Measurements from ENCODE around the gene SECTM1. TPM values are rescaled to one million over a fixed set of nuclear protein-coding genes. Genes with fewer than 3 reads are reported as not detected.
A peak's percentile ranks its signal among the peaks of the same experiment; 100 is the strongest.

SECTM1 gene
- total and polyA plus RNA-seq, 5 donors = 2.5 to 5.7 (median 3.2) TPM

DNA sequence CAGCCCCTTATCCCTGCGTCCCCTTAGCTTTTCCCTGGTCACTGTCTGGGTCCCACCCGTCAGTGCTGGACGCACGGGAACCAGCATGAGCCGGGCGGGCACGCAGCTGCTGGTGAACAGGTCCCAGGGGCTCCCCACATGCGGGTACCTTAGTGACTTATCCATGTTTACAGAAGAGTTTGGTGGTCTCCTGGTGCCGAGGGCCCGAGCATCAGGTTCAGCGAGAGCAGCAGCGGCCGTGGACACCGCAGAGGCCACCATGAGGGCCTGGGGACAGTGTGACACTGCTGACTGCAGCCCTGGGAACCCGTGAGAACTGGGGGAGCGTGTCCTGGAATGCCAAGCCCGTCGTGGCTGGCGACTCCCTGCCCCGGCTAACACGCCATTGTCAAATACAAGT, 22.7 kb downstream of the SECTM1 start:
- intact Hi-C loops (cut with DNase I) = no loop called here
- ATAC-seq = no peak
- 83% methylated on average over 21 of the region's 21 CpGs for WGBS
- no peaks in the 10 kb centered on the region for H3K9me3 ChIP-seq (ENCODE audit: control insufficient read depth, low read length)
- H3K27ac ChIP-seq (ENCODE audit: low read length) = no peak overlapping the region
- no peaks in the 10 kb centered on the region for H3K4me1 ChIP-seq (ENCODE audit: control insufficient read depth, insufficient read depth, low read length)
- DNase-seq = peak in 1 of 3 donors; percentile 19
- H3K4me3 ChIP-seq (ENCODE audit: low read length) = no peak overlapping the region
- H3K27me3 ChIP-seq (ENCODE audit: control insufficient read depth, insufficient read depth) = no peaks in the 10 kb centered on the region

DNA sequence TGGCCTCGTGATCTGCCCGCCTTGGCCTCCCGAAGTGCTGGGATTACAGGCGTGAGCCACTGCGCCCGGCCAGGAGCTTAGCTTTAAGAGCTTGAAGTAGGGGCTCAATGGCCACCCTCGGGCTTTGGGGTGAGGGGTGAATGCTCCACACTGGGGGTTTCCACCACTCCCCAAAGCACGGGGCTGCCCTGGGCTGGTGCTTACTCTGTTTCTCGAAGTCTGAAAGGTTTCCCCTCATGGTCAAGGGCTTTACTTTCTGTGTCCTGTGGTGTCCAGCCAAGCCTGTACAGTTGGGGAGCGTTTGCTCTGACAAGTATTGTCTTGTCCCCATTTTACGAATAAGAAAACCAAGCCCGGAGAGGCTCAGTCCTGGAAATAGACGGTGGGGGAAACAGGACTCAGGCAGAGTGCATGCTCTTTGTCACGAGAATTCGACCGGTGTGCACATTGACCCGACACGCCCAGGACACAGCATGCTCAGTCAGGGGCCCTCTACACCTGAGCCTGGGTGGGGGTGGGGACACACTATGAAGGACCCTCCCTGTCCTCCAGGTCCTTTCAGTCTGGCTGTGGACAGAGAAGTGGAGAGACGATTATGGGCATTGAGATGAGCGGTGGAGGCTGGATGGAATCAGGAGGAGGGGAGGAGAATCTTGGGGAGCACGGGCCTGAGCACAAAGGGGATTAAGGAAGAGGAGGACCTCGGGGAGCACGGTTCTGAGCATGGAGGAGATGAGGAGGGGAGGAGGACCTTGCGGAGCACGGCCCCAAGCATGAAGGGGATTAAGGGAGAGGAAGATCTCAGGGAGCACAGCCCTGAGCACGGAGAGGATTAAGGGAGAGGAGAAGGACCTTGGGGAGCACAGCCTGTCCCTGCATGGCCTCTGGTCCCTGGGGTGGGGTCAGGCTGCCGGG, 23.7 kb downstream of the SECTM1 start:
- DNase-seq (peak in 2 of 3 donors; percentile 35 to 39), ATAC-seq (no peak)
- 84% methylated on average over 27 of the region's 27 CpGs for WGBS
- H3K9me3 ChIP-seq (ENCODE audit: control insufficient read depth, low read length) = no peaks in the 10 kb centered on the region
- H3K4me1 ChIP-seq (ENCODE audit: control insufficient read depth, insufficient read depth, low read length) = no peaks in the 10 kb centered on the region
- H3K27ac ChIP-seq (ENCODE audit: low read length) = no peak overlapping the region
- H3K4me3 ChIP-seq (ENCODE audit: low read length) = no peak overlapping the region
- H3K27me3 ChIP-seq (ENCODE audit: control insufficient read depth, insufficient read depth) = no peaks in the 10 kb centered on the region
- intact Hi-C loops (cut with DNase I) = no loop called here

DNA sequence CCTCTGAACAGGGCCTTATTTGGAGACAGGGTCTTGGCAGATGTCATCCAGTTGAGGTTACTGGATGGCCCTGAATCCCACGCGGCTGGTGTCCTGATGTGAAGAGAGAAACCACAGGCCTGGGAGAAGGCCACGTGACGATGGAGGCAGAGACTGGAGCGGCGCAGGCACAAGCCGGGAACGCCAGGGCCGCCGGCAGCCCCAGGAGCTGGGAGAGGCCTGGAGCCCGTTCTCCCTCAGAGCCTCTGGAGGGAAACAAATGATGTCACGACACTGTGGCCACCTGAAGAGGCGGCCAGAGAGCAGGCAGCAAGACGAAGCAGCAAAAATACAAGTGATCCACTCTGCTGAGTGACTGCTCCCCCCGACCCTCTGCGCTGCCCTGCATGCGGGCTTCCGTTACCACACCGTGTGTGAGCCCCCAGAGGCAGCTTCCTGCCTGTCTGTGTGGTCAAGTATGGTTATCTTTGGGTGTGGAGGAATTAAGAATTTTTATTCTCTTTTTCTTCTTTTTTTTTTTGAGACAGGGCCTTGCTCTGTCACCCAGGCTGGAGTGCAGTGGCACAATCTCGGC, 27.8 kb downstream of the SECTM1 start:
- ATAC-seq = no peak
- Histone ChIP-seq H3K27me3 (ENCODE audit: control insufficient read depth, insufficient read depth) (no peaks in the 10 kb centered on the region), H3K27ac (ENCODE audit: low read length) (no peak overlapping the region), H3K4me3 (ENCODE audit: low read length) (no peak overlapping the region), H3K9me3 (ENCODE audit: control insufficient read depth, low read length) (no peaks in the 10 kb centered on the region), H3K4me1 (ENCODE audit: control insufficient read depth, insufficient read depth, low read length) (no peaks in the 10 kb centered on the region)
- intact Hi-C loops (cut with DNase I) = no loop called here
- WGBS = 84% methylated on average over 20 of the region's 20 CpGs
- DNase-seq = peak in 1 of 3 donors; percentile 30

DNA sequence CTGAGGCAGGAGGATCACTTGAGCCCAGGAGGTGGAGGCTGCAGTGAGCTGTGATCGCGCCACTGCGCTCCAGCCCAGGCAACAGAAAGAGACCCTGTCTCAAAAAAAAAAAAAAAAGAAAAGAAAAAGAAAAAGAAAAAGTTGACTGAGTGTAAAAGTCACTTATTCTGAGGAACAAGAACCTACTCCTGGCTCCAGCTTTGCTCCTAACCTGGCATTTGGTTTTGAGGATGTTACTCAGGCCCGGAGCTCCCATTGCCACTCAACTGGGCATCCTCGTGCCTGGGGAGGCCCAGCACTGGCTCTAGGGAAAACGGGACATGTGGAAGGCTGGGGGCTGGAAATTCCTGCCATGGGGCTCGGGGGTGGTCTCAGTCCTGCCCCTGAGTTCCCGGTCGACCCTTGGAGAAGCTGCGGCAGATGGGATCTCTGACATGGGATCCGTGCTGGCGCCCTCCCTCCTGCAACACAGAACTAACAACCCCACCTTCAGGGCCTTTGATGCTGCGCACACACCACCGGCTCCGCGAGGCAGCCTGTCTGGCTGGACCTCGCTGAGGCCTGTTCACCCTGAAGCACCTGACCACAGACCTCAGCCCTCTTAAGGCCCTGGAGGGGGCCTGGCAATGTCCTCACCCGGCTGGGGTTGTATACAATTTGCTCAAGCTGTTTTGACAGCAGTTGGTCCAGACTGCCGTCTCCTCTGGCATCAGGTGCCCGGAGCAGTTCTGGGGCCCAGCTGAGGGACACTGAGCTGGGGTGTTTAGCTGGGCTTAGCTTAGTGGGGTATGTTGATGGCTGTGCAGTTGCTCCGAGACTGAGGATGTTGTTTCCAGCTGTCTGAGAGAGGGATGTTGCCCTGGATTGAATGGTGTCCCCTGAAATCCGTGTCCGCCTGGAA, 28.5 kb downstream of the SECTM1 start:
- Histone ChIP-seq H3K27ac (ENCODE audit: low read length) (no peak overlapping the region), H3K4me1 (ENCODE audit: control insufficient read depth, insufficient read depth, low read length) (no peaks in the 10 kb centered on the region), H3K9me3 (ENCODE audit: control insufficient read depth, low read length) (no peaks in the 10 kb centered on the region), H3K27me3 (ENCODE audit: control insufficient read depth, insufficient read depth) (no peaks in the 10 kb centered on the region), H3K4me3 (ENCODE audit: low read length) (no peak overlapping the region)
- intact Hi-C loops (cut with DNase I) = no loop called here
- ATAC-seq (no peak), DNase-seq (peak; percentile 6 to 41 (median 41))
- WGBS = 85% methylated on average over 23 of the region's 23 CpGs

DNA sequence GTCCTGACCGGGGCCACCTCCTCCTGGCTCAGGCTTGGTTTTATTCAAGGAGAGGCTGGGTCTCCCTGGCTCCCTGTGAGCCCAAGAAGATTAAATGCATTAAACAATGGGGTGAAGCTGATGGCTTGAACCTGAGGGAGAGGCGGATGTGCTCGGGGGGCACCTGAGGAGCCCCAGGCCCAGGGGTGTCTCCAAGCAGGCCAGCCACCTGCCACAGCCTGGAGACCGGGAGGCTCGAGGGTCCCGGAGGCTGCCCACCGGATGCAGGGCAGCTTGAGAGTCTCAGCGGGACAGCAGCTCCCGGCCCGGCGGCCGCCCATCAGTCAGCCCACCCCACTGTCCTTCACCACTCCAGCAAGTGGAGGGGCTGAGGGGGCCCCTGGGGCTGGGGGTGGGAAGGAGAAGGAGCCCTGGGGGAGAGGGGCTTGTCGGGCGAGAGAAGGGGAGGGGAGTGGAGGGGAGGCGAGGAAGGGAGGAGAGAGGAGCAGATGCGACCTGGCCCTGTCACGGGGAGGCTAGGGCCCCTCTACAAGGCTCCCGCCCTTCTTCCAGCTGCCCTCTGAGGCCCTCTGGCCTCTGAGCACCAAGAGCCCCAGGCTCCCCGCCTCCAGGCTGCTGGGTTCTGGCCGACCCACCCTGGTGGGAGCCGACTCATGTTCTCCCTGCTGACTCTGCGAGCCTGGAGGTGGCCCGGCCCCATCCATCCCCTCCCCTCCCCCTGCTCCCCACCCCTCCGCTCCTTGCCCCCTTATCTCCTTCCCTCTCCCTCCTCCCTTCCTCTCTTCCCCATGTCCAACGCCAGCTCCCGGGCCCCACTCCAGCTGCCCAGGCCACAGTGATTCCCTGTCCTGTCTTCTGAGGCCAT, 29.4 kb downstream of the SECTM1 start:
- WGBS = 54% methylated on average over 26 of the region's 26 CpGs
- Histone ChIP-seq H3K9me3 (ENCODE audit: control insufficient read depth, low read length) (no peaks in the 10 kb centered on the region), H3K4me3 (ENCODE audit: low read length) (no peak overlapping the region), H3K27me3 (ENCODE audit: control insufficient read depth, insufficient read depth) (no peaks in the 10 kb centered on the region), H3K4me1 (ENCODE audit: control insufficient read depth, insufficient read depth, low read length) (no peaks in the 10 kb centered on the region), H3K27ac (ENCODE audit: low read length) (no peak overlapping the region)
- peak; percentile 54 to 57 for ATAC-seq
- peak; percentile 51 to 87 (median 86) for DNase-seq
- intact Hi-C loops (cut with DNase I) = no loop called here

DNA sequence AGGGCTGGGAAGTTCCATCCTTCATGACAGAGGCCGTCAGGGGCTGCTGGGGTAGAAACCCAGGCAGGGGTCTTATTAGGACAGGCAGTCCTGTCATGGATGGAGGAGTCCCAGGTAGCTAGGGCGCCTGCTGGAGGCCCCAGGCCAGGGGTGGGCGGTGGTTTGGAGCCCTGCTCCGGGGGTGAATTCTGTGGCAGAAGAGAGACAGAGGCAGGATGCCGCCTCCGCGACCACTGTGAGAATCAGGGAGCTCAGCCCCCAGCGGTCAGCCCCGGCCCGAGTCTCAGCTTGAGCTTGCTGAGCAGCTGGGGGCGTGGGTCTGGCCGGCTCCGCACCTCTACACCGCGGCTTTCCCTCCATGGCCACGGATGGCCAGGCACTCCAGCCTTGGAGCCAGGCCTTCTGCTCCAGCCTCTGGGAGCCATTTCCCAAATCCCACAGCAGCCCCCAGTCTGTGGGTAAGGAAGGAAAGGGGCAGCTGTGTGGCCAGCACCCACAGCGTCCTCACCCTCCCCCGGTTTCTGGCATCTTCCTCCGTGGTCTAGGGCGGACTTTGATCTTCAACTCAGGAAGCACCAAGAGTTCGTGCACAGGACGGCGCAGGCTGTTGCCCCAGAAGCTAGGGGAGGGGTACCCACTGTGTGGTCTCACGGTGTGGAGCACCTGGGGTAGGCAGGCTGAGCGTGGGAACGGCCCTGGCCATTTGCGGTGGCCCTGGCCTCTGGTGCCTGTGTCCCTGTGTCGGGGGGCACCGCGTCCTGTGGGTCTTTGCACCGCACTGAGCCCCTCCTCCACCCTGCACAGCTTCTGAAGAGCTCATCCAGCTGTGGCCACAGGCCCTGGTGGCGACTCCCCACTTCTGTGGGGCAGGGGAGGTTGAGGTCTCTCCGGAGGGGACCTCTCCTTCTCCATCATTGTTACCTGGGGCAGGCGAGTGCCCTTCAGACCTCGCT, 30.3 kb downstream of the SECTM1 start:
- ATAC-seq = no peak
- Histone ChIP-seq H3K4me1 (ENCODE audit: control insufficient read depth, insufficient read depth, low read length) (no peaks in the 10 kb centered on the region), H3K9me3 (ENCODE audit: control insufficient read depth, low read length) (no peaks in the 10 kb centered on the region), H3K27me3 (ENCODE audit: control insufficient read depth, insufficient read depth) (no peaks in the 10 kb centered on the region), H3K4me3 (ENCODE audit: low read length) (no peak overlapping the region), H3K27ac (ENCODE audit: low read length) (no peak overlapping the region)
- intact Hi-C loops (cut with DNase I) = no loop called here
- peak in 2 of 3 donors; percentile 50 to 58 for DNase-seq
- WGBS = 78% methylated on average over 35 of the region's 35 CpGs

DNA sequence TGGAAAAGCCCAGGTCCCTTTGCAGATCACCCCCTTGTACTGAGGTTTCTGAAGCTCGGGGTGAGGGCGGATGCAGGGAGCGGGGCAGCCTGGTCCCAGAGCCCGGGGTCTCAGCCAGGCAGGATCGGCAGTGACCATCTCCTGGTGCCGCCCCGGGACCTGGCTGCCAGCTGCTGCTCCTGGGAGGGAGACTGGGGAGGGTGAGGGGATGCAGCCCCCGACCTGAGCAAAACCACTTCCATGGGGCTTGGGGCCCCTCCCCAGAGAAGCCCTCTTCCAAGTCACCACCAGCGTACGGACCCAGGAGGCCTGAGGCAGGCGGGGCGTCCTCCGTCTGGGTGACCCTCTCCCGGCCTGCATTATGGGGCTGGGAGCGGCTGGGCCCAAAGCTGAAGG, 31.0 kb downstream of the SECTM1 start:
- H3K27ac ChIP-seq (ENCODE audit: low read length) = no peak overlapping the region
- DNase-seq (peak in 2 of 3 donors; percentile 49 to 55), ATAC-seq (no peak)
- 96% methylated on average over 15 of the region's 15 CpGs for WGBS
- H3K4me3 ChIP-seq (ENCODE audit: low read length) = no peak overlapping the region
- no peaks in the 10 kb centered on the region for H3K9me3 ChIP-seq (ENCODE audit: control insufficient read depth, low read length)
- H3K27me3 ChIP-seq (ENCODE audit: control insufficient read depth, insufficient read depth) = no peaks in the 10 kb centered on the region
- H3K4me1 ChIP-seq (ENCODE audit: control insufficient read depth, insufficient read depth, low read length) = no peaks in the 10 kb centered on the region
- intact Hi-C loops (cut with DNase I) = no loop called here

DNA sequence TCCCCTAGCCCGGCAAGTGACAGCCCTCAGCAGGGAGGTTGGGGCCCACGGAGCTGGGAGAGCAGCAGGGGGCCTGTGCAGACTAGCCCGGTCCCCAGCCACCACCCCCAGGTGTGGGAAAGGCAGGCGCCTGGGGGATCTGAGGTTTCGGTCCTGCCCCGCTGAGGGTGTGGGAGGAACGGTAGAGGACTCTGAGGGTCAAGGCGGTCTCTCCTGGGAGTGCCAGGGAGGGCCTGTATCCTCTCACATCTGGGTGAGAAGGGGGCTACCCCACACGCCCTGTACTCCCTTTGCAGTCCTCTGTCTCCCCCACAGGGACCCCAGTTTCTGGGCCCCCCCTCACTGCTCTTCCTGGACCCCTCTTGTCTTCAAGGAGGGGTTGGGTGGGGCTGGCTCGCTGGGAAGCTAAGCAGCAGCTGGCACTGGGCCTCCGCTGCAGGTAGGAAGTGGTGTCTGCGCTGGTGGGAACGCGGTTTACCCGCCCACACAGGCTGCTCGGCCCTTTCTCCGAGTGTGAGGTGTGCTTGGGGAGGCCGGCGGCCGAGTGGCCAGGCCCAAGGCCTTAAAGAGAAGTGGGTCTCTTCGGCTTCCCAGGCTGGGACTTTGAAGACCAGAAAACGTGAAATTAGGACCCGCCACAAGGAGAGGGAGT, 31.5 kb downstream of the SECTM1 start:
- no peaks in the 10 kb centered on the region for H3K4me1 ChIP-seq (ENCODE audit: control insufficient read depth, insufficient read depth, low read length)
- no peak overlapping the region for H3K4me3 ChIP-seq (ENCODE audit: low read length)
- ATAC-seq (no peak), DNase-seq (peak; percentile 15 to 60 (median 56))
- H3K27ac ChIP-seq (ENCODE audit: low read length) = no peak overlapping the region
- intact Hi-C loops (cut with DNase I) = no loop called here
- WGBS = 77% methylated on average over 23 of the region's 23 CpGs
- H3K27me3 ChIP-seq (ENCODE audit: control insufficient read depth, insufficient read depth) = no peaks in the 10 kb centered on the region
- no peaks in the 10 kb centered on the region for H3K9me3 ChIP-seq (ENCODE audit: control insufficient read depth, low read length)

DNA sequence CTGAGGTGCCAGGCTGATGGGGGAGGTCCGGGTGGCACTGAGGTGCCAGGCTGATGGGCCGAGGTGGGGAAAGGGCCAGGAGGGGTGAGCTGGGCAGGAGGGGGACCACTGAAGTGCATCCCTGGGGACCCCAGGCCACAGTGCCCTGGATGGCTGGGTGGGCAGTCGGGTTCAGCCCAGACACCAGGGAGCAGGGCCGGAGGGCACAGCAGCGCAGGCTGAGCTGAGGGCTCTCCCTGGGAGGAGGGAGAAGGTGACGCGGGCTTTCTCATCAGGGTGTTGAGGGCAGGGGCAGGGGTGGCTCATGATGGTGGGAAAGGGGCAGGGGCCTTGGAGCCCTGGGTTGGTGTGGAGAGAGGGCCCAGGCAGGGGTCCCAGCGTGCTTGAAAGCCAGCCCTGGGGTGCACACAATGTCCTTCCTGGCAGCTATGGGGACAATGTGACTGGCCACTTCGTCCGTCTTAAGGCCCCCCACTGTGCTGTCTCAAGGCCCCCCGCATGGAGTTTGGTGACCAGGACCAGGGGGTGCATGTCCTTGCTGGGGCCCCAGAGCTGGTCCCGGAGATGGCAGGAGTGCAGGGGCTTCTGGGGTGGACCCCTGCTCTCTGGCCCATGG, 32.2 kb downstream of the SECTM1 start:
- Histone ChIP-seq H3K4me3 (ENCODE audit: low read length) (no peak overlapping the region), H3K27ac (ENCODE audit: low read length) (no peak overlapping the region), H3K9me3 (ENCODE audit: control insufficient read depth, low read length) (no peaks in the 10 kb centered on the region), H3K4me1 (ENCODE audit: control insufficient read depth, insufficient read depth, low read length) (no peaks in the 10 kb centered on the region), H3K27me3 (ENCODE audit: control insufficient read depth, insufficient read depth) (no peaks in the 10 kb centered on the region)
- intact Hi-C loops (cut with DNase I) = no loop called here
- DNase-seq (peak in 2 of 3 donors; percentile 58), ATAC-seq (no peak)
- WGBS = 91% methylated on average over 12 of the region's 12 CpGs
